ENCODE results near the gene KLRB1.

DNA sequence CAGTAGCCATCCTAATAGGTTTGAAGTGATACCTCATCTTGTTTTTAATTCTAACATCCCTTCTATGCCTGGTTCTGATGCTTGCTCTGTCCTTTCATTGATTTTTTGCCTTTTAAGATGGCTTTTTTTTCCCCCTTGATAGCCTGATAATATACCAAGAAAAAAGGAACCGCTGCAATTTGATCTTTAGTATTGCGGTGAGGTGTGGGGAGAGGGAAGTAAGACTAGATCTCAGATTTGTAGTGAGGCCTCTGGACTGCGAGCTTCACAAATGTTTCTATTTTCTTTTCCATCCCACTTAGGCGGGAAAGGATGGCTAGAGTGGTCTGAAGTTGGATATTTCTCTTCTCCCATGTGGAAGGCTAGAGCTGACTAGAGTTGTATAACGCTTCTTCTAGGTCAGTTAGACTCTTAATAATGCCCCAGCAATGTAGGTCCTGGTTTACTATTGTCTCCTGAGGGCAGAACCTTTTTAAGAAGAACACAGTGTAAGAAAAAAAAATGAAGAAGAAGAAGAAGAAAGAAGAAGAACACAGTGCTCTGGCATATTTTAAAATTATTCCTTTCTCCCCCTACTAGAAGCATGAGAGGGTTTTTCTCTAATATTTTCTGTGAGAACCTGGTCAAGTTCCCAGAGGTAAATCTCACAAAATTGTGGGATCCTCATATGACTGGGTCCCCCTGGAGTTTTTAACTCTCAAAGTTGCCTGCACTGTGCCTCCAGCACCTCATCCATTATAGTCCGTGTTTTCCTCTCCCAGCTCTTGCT, 11.9 kb upstream of the KLRB1 start:
- TF ChIP-seq, protein P1, sequence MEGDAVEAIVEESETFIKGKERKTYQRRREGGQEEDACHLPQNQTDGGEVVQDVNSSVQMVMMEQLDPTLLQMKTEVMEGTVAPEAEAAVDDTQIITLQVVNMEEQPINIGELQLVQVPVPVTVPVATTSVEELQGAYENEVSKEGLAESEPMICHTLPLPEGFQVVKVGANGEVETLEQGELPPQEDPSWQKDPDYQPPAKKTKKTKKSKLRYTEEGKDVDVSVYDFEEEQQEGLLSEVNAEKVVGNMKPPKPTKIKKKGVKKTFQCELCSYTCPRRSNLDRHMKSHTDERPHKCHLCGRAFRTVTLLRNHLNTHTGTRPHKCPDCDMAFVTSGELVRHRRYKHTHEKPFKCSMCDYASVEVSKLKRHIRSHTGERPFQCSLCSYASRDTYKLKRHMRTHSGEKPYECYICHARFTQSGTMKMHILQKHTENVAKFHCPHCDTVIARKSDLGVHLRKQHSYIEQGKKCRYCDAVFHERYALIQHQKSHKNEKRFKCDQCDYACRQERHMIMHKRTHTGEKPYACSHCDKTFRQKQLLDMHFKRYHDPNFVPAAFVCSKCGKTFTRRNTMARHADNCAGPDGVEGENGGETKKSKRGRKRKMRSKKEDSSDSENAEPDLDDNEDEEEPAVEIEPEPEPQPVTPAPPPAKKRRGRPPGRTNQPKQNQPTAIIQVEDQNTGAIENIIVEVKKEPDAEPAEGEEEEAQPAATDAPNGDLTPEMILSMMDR (IDR thresholded peaks at IDR 0.05; ENCODE audit: low read depth, low read length) = no peak
- TF ChIP-seq POLR2A (IDR thresholded peaks at IDR 0.05; ENCODE audit: extremely low read depth, insufficient read length) (no peak), MYC (IDR thresholded peaks at IDR 0.05; ENCODE audit: low read depth, low read length) (no peak)

Measured in NB4 (cell line).